Ectodermal cell (in vitro differentiated cells): Measurements from ENCODE around the gene ST3GAL5.

ENCODE experiments used
- H3K27ac ChIP-seq: 2 replicates; pipeline ENCODE4 v1.7.0; 2013; ENCODE audit warnings: mild to moderate bottlenecking, low read depth, low read length; ENCODE audit not compliant: insufficient read depth, poor library complexity, severe bottlenecking
- H3K27me3 ChIP-seq: 2 replicates; pipeline ENCODE4 v1.7.0; 2013; ENCODE audit warnings: mild to moderate bottlenecking, low read length; ENCODE audit not compliant: insufficient read depth, control insufficient read depth, poor library complexity, severe bottlenecking
- H3K36me3 ChIP-seq: one replicate; pipeline ENCODE4 v1.7.0; 2013; ENCODE audit warnings: low read length; ENCODE audit not compliant: control insufficient read depth, insufficient read depth
- H3K4me1 ChIP-seq: one replicate; pipeline ENCODE4 v1.7.0; 2013; ENCODE audit warnings: low read length; ENCODE audit not compliant: control insufficient read depth, insufficient read depth
- H3K4me3 ChIP-seq: 2 replicates; pipeline ENCODE4 v1.7.0; 2013; ENCODE audit warnings: low read depth, low read length, control low read depth; ENCODE audit not compliant: insufficient read depth
- H3K9me3 ChIP-seq: 2 replicates; pipeline ENCODE4 v1.7.0; 2013; ENCODE audit warnings: mild to moderate bottlenecking, low read length, moderate library complexity; ENCODE audit not compliant: control insufficient read depth
- WGBS, 2 experiments: methylation state at CpG; one replicate each; pipeline ENCODE4 v1.1.7; 2013; ENCODE audit warnings: missing lambda C conversion rate in 2 of 2; 5-methylcytosine and 5-hydroxymethylcytosine counted together

ST3GAL5 gene

GRCh38 chr2:85853499-85854165 lies 35.2 kb downstream of the ST3GAL5 start:
- Histone ChIP-seq H3K36me3 (no peaks in the 10 kb centered on the region), H3K4me1 (no peaks in the 10 kb centered on the region), H3K9me3 (no peaks in the 10 kb centered on the region), H3K4me3 (no peak overlapping the region), H3K27ac (no peak overlapping the region), H3K27me3 (no peaks in the 10 kb centered on the region)
- 94 to 95% methylated on average over 10 of the region's 10 CpGs for WGBS, 2 experiments

- 94 to 95% methylated on average over 11 of the region's 11 CpGs for WGBS, 2 experiments
- Histone ChIP-seq H3K27me3 (no peaks in the 10 kb centered on the region), H3K9me3 (no peaks in the 10 kb centered on the region), H3K27ac (no peak overlapping the region), H3K36me3 (no peaks in the 10 kb centered on the region), H3K4me3 (no peak overlapping the region), H3K4me1 (no peaks in the 10 kb centered on the region)
Observed at GRCh38 chr2:85852937-85853498, 35.8 kb downstream of the ST3GAL5 start.

DNA sequence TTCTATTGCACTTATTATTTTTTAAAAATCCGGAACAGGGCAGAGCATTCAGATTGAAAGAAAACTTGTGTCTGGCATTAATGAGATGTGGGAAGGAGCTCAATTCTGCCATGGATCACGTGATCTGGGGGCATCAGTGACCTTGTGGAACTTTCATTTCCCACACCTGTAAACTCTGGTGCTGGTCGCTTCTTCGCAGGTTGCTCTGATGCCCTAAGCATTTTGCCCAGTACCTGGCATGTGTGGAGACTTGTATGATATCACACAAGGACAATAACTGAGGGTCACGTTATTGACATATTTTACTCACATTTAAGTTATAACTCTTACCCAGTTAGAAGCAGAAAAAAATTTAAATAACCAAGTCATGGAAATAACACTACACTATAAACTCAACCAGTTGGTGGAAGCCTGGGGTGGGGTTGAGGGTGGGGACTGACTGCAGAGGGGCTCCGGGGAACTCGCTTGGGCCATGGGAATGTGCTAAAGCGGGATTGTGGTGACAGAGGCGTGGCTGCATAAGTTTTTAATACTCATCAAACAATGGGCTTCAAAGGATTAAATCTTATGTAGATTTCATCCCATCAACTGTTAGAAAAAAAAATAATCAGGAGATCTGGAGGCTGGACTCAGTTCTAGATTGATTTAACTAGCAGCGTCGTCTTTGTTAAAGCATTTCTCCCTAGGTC lies 36.5 kb downstream of the ST3GAL5 start:
- Histone ChIP-seq H3K27ac (no peak overlapping the region), H3K4me1 (no peaks in the 10 kb centered on the region), H3K4me3 (no peak overlapping the region), H3K27me3 (no peaks in the 10 kb centered on the region), H3K9me3 (no peaks in the 10 kb centered on the region), H3K36me3 (no peaks in the 10 kb centered on the region)
- 94 to 95% methylated on average over 11 of the region's 11 CpGs for WGBS, 2 experiments

GRCh38 chr2:85851253-85852151 lies 37.3 kb downstream of the ST3GAL5 start:
- WGBS, 2 experiments = 93 to 95% methylated on average over 11 of the region's 11 CpGs

GRCh38 chr2:85850451-85850850 lies 38.3 kb downstream of the ST3GAL5 start:
- Histone ChIP-seq H3K4me3 (no peak overlapping the region), H3K9me3 (no peaks in the 10 kb centered on the region), H3K4me1 (no peaks in the 10 kb centered on the region), H3K36me3 (no peaks in the 10 kb centered on the region), H3K27me3 (no peaks in the 10 kb centered on the region), H3K27ac (no peak overlapping the region)
- WGBS, 2 experiments = 93% methylated on average over 10 of the region's 10 CpGs

More at GRCh38 chr2:85851253-85852151, 37.3 kb downstream of the ST3GAL5 start:
- H3K4me3 ChIP-seq = no peak overlapping the region
- no peak overlapping the region for H3K27ac ChIP-seq
- no peaks in the 10 kb centered on the region for H3K9me3 ChIP-seq
- no peaks in the 10 kb centered on the region for H3K4me1 ChIP-seq
- no peaks in the 10 kb centered on the region for H3K27me3 ChIP-seq
- H3K36me3 ChIP-seq = no peaks in the 10 kb centered on the region

- WGBS, 2 experiments = 88 to 89% methylated on average over 2 of the region's 2 CpGs
- Histone ChIP-seq H3K27me3 (no peaks in the 10 kb centered on the region), H3K4me1 (no peaks in the 10 kb centered on the region), H3K36me3 (no peaks in the 10 kb centered on the region), H3K4me3 (no peak overlapping the region), H3K27ac (no peak overlapping the region), H3K9me3 (no peaks in the 10 kb centered on the region)
Observed at GRCh38 chr2:85847051-85847588, 41.7 kb downstream of the ST3GAL5 start.

DNA sequence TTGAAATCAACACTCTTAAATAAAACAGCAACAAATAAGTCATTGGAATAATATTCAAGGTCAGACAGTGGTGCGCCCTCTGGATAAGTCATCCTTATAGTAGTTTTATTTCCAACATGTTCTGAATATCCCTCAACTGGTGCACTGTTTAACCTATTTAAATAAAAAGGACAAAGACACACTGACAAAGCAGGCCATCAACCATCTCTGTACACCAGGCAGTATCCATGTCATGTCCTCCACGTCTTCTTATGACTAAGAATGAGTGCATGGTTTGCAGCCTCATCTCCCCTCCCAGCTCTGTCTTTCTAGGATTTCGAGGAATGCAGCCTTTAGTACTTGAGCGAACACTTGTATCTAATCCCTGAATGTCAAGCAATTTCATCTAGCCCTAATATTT lies 42.4 kb downstream of the ST3GAL5 start:
- no peaks in the 10 kb centered on the region for H3K36me3 ChIP-seq
- 93 to 94% methylated on average over 4 of the region's 4 CpGs for WGBS, 2 experiments
- H3K9me3 ChIP-seq = no peaks in the 10 kb centered on the region
- H3K4me1 ChIP-seq = no peaks in the 10 kb centered on the region
- H3K27me3 ChIP-seq = no peaks in the 10 kb centered on the region
- no peak overlapping the region for H3K27ac ChIP-seq
- no peak overlapping the region for H3K4me3 ChIP-seq

DNA sequence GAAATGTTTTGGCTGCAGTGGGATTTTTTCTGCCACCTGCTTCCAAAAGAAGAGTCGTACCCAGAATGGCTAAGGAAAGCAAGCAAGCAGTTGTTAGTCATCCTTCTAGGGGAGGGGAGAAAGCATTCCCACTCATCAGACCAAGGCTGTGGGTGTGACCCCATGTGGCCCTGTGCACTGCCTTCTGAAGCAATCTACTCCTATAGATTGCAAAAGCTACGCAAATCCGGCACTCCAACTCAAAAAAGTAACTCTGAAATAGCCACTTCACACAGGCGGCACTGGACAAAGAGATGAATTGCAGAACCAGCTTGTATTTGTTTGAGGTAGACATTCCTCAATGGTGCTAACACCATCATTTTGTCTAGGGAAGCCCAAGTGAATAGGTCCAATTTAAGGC lies 44.3 kb downstream of the ST3GAL5 start:
- Histone ChIP-seq H3K27ac (no peak overlapping the region), H3K27me3 (no peaks in the 10 kb centered on the region)

GRCh38 chr2:85843543-85843942 lies 45.2 kb downstream of the ST3GAL5 start:
- H3K4me3 ChIP-seq = no peak overlapping the region
- H3K27ac ChIP-seq = no peak overlapping the region
- H3K4me1 ChIP-seq = no peaks in the 10 kb centered on the region
- H3K27me3 ChIP-seq = no peaks in the 10 kb centered on the region
- no peaks in the 10 kb centered on the region for H3K36me3 ChIP-seq
- H3K9me3 ChIP-seq = no peaks in the 10 kb centered on the region
- WGBS, 2 experiments = 30 to 54% methylated on average over 4 of the region's 4 CpGs

More for the DNA sequence above, 44.3 kb downstream of the ST3GAL5 start:
- Histone ChIP-seq H3K4me1 (no peaks in the 10 kb centered on the region), H3K4me3 (no peak overlapping the region), H3K9me3 (no peaks in the 10 kb centered on the region), H3K36me3 (no peaks in the 10 kb centered on the region)
- 96 to 98% methylated on average over 4 of the region's 4 CpGs for WGBS, 2 experiments
